ENCODE results near the gene VPS18. TPM values are rescaled to one million over a fixed set of nuclear protein-coding genes. Genes with fewer than 3 reads are reported as not detected.

The VPS18 gene
- total and polyA plus RNA-seq, 2 donors (not counting 1 experiment from before 2014, with no cell fraction given): 13.6 to 29.6 TPM

GRCh38 chr15:40873694-40874561, 20.3 kb upstream of the VPS18 start, which contains the start of gene RHOV:
Gene RHOV (minus strand): TSS chr15:40874234. CDS start chr15:40874139, 95 bp downstream.
- Histone ChIP-seq H3K4me2 (replicated peaks; ENCODE audit: low read depth, low read length, poor library complexity, severe bottlenecking) (peak within 1 kb of the TSS; percentile 96), H4K20me1 (ENCODE audit: control insufficient read depth, insufficient read depth, low read length, poor library complexity, severe bottlenecking) (no peaks in the 10 kb centered on the region), H3K4me3 (ENCODE audit: control extremely low read depth in 1 of 5, extremely low read depth in 1 of 5, insufficient read depth in 1 of 5, low read depth in 2 of 5, low read length in 4 of 5) (peak within 1 kb of the TSS; percentile 8 to 61 (median 53)), H3K27me3 (replicated peaks in 1 of 4; ENCODE audit: control extremely low read depth in 1 of 4, control insufficient read depth in 3 of 4, insufficient read depth in 4 of 4, low read length in 3 of 4) (peaks cover 0 to 17% (median 0%) of the 10 kb centered on the region in 4 experiments), H3K36me3 (replicated peaks in 1 of 2; ENCODE audit: control extremely low read depth in 1 of 2, control insufficient read depth in 1 of 2, extremely low read depth in 1 of 2, insufficient read depth in 2 of 2, low read length in 1 of 2) (no peaks in the 10 kb centered on the region), H3K27ac (ENCODE audit: low read length in 2 of 2) (no peak within 1 kb of the TSS), H3K9ac (ENCODE audit: low read length) (peak within 1 kb of the TSS; percentile 69), H3K9me3 (ENCODE audit: control extremely low read depth in 1 of 3, control insufficient read depth in 2 of 3, insufficient read depth in 1 of 3, low read length in 2 of 3) (no peaks in the 10 kb centered on the region), H3K79me2 (ENCODE audit: control insufficient read depth, insufficient read depth, low read length) (no peaks in the 10 kb centered on the region), H2AFZ (ENCODE audit: insufficient read depth, low read depth, low read length, poor library complexity, severe bottlenecking) (peak within 1 kb of the TSS; percentile 84), H3K4me1 (ENCODE audit: control insufficient read depth in 2 of 2, insufficient read depth in 2 of 2, low read length in 2 of 2) (peaks cover 6 to 11% of the 10 kb centered on the region in 2 donors)
- ATAC-seq (ENCODE audit: low read depth) (peak; percentile 84), DNase-seq (peak; percentile 72)
- ChIA-PET POLR2A (interaction anchor here (0.7 to 0.9 kb wide), 4 partner anchors 21 to 514 kb away, joined by 3 to 4 read pairs (median 3); no protein-coding TSS in a partner anchor), CTCF (interaction anchor here (1.0 to 2.7 kb wide), 6 partner anchors 10 to 30 kb away, joined by 3 to 10 read pairs (median 6); partner anchors contain the start of gene VPS18)
- Mint-ChIP-seq H3K9me3 (ENCODE audit: insufficient read depth) (no peaks in the 10 kb centered on the region), H3K27ac (no peak within 1 kb of the TSS), H3K4me3 (peak within 1 kb of the TSS; percentile 89), H3K4me1 (peaks cover 25% of the 10 kb centered on the region), H3K27me3 (peaks cover 6% of the 10 kb centered on the region)
- no peak for TF ChIP-seq EZH2 (IDR thresholded peaks at IDR 0.05; ENCODE audit: borderline replicate concordance, insufficient read depth, low read depth, low read length, poor library complexity, severe bottlenecking)
- TF ChIP-seq, protein P1, sequence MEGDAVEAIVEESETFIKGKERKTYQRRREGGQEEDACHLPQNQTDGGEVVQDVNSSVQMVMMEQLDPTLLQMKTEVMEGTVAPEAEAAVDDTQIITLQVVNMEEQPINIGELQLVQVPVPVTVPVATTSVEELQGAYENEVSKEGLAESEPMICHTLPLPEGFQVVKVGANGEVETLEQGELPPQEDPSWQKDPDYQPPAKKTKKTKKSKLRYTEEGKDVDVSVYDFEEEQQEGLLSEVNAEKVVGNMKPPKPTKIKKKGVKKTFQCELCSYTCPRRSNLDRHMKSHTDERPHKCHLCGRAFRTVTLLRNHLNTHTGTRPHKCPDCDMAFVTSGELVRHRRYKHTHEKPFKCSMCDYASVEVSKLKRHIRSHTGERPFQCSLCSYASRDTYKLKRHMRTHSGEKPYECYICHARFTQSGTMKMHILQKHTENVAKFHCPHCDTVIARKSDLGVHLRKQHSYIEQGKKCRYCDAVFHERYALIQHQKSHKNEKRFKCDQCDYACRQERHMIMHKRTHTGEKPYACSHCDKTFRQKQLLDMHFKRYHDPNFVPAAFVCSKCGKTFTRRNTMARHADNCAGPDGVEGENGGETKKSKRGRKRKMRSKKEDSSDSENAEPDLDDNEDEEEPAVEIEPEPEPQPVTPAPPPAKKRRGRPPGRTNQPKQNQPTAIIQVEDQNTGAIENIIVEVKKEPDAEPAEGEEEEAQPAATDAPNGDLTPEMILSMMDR (IDR thresholded peaks at IDR 0.05): peak; percentile 34
- under 1% methylated on average over 74 of the region's 74 CpGs for WGBS (ENCODE audit: insufficient coverage)
- intact Hi-C loops (cut with micrococcal nuclease): loop anchor here (2.0 kb wide), 1 partner anchor 21 kb away; the partner anchor contains the start of gene VPS18

Data from B cell (primary cell).